Measurements from ENCODE around the gene EIF4H. TPM values are rescaled to one million over a fixed set of nuclear protein-coding genes. Genes with fewer than 3 reads are reported as not detected.
"Not testable (repeated sequence)": the region's sequence is repeated elsewhere in the genome, so short reads cannot be mapped to it uniquely, and the experiment has no call there.

The EIF4H gene
- total and polyA plus RNA-seq, 2 of the 8 experiments (the other 6 are each of a cell fraction or from before 2014, with no cell fraction given) = 323 to 382 TPM

DNA sequence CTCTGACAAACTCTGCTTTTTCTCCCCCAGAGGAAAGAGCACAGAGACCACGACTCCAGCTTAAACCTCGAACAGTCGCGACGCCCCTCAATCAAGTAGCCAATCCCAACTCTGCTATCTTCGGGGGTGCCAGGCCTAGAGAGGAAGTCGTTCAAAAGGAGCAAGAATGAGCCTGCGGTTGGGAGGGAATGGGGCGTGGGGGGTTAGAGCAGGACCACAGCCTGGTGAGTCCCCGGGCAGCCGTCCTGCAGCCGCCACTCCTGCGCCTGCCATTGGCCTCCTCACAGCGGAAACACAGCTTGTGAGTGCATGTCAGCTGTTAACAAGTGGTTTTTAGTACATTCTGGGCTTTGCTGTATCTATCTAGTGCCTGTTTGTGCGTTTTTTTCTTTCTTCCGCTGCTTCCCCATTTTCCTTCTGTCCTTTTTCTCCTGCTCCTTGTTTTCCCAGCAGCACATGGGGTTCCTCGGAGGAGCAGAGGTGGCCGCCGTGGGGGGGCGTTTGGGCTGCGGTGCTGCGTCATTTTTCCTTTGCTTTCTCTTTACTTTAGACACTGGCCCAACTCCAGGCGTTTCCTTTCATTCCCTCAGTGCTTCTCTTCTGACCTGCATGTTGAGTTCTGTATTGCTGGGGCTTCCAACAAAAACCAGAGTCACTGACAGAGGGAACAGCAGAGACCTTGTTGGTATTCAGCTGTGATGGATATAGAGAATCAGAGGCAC lies 21.1 kb downstream of the EIF4H start:
- H3K23me2 ChIP-seq (ENCODE audit: low read depth, low read length); H2AFZ ChIP-seq (ENCODE audit: low read length); H3K14ac ChIP-seq (ENCODE audit: insufficient read length); H3K9ac ChIP-seq (replicated peaks in 1 of 4; ENCODE audit: extremely low read depth in 1 of 4, low read depth in 3 of 4, low read length in 3 of 4); H2AK5ac ChIP-seq (ENCODE audit: low read depth, low read length); H2BK5ac ChIP-seq (ENCODE audit: low read depth, low read length); H3K9me3 ChIP-seq (ENCODE audit: insufficient read depth in 2 of 2, low read depth in 1 of 2, low read length in 1 of 2); FAIRE-seq; H2BK20ac ChIP-seq (ENCODE audit: low read length); H3K79me1 ChIP-seq (ENCODE audit: low read depth, low read length); H3K18ac ChIP-seq (ENCODE audit: extremely low read depth, low read length); H4K8ac ChIP-seq (ENCODE audit: extremely low read depth, insufficient read depth, low read length); H3K27ac ChIP-seq (ENCODE audit: low read depth, low read length); H2BK120ac ChIP-seq (replicated peaks; ENCODE audit: low read depth, low read length); H3K56ac ChIP-seq (replicated peaks; ENCODE audit: insufficient read length, low read depth, low read length); H3K4ac ChIP-seq (replicated peaks; ENCODE audit: insufficient read length, low read depth, low read length); H4K91ac ChIP-seq (replicated peaks; ENCODE audit: insufficient read length, low read length); H4K5ac ChIP-seq (ENCODE audit: insufficient read length, low read depth, low read length); H3K79me2 ChIP-seq (ENCODE audit: control insufficient read depth in 1 of 2, insufficient read depth in 2 of 2, low read length in 2 of 2); H3K27me3 ChIP-seq (replicated peaks in 1 of 4; ENCODE audit: control insufficient read depth in 3 of 4, extremely low read depth in 1 of 4, insufficient read depth in 3 of 4, low read length in 3 of 4); DNase-seq (ENCODE audit: low read depth in 1 of 2, low spot score in 2 of 2); H2BK12ac ChIP-seq (ENCODE audit: low read depth, low read length); H3K4me2 ChIP-seq (ENCODE audit: insufficient read depth in 1 of 2, low read depth in 2 of 2, low read length in 2 of 2); H3K4me3 ChIP-seq (ENCODE audit: extremely low read depth in 1 of 4, insufficient read depth in 2 of 4, low read depth in 3 of 4, low read length in 4 of 4); H3K4me1 ChIP-seq (replicated peaks in 1 of 4; ENCODE audit: control insufficient read depth in 3 of 4, insufficient read depth in 4 of 4, low read length in 3 of 4); POLR2A ChIA-PET (ENCODE audit: partially characterized antibody); H3K23ac ChIP-seq (ENCODE audit: insufficient read length); H2BK15ac ChIP-seq (ENCODE audit: low read length): not testable (repeated sequence)
- Histone ChIP-seq H3K36me3 (ENCODE audit: control insufficient read depth in 2 of 4, insufficient read depth in 4 of 4, low read length in 3 of 4) (peaks cover 36 to 58% (median 50%) of the 10 kb centered on the region in 4 experiments), H4K20me1 (replicated peaks in 1 of 2; ENCODE audit: control insufficient read depth in 1 of 2, insufficient read depth in 2 of 2, low read length in 2 of 2) (peaks cover 4 to 14% of the 10 kb centered on the region in 2 experiments)
- CTCF ChIA-PET (ENCODE audit: partially characterized antibody) = interaction anchor here (1.0 to 4.4 kb wide), 2 partner anchors 11 to 18 kb away, joined by 4 to 24 read pairs; no protein-coding TSS in a partner anchor
- WGBS, 2 experiments (ENCODE audit: extremely low coverage in 1 of 2, insufficient coverage in 1 of 2, insufficient read length in 1 of 2, insufficient replicate concordance in 2 of 2, low coverage in 1 of 2, low lambda C conversion rate in 2 of 2, missing lambda C conversion rate in 1 of 2) = 94% methylated on average over 17 of the region's 23 CpGs; no CpG with 5 or more reads in 1 of the 2 experiments

Data from H1 (cell line).